Spinal cord (tissue), 10 donors: ENCODE measurements around the gene AKT1. TPM values are rescaled to one million over a fixed set of nuclear protein-coding genes. Genes with fewer than 3 reads are reported as not detected.

Source experiments
- DNase-seq, 6 donors: peaks; one replicate each; pipeline versions ENCODE4 v3.0.0 to v3.0.0-alpha.2; 2013 to 2015; ENCODE audit warnings: low spot score in 6 of 6, low read depth in 4 of 6
- H3K27ac ChIP-seq: one replicate; pipeline ENCODE4 v1.5.1; 2013; ENCODE audit warnings: low read depth, low read length, control low read depth
- H3K27me3 ChIP-seq: one replicate; pipeline ENCODE4 v1.6.1; 2013; ENCODE audit warnings: low read length; ENCODE audit not compliant: control insufficient read depth, insufficient read depth
- H3K36me3 ChIP-seq: one replicate; pipeline ENCODE4 v1.6.1; 2013; ENCODE audit warnings: low read length; ENCODE audit not compliant: control insufficient read depth, insufficient read depth
- H3K4me1 ChIP-seq: one replicate; pipeline ENCODE4 v1.6.1; 2013; ENCODE audit warnings: low read length; ENCODE audit not compliant: control insufficient read depth, insufficient read depth
- H3K4me3 ChIP-seq: one replicate; pipeline ENCODE4 v1.5.1; 2013; ENCODE audit warnings: low read depth, low read length, control low read depth
- H3K9me3 ChIP-seq: one replicate; pipeline ENCODE4 v1.6.1; 2013; ENCODE audit warnings: low read length; ENCODE audit not compliant: control insufficient read depth, insufficient read depth
- WGBS: methylation state at CpG from one replicate; pipeline ENCODE4 v1.1.5; 2013; ENCODE audit warnings: missing lambda C conversion rate; ENCODE audit not compliant: insufficient coverage; 5-methylcytosine and 5-hydroxymethylcytosine counted together
- polyA plus RNA-seq, 2 donors: library from polyadenylated mRNA; unstranded; fragments of 120-200 nt; gene quantifications; one replicate each; pipeline ENCODE4 v1.2.1, GENCODE V29; 2013; ENCODE audit not compliant: insufficient read length in 2 of 2
- total RNA-seq, 2 donors: library from RNA; depleted of rRNA in 1 of 2; stranded (reverse); fragments of 120-200 nt in 1 of 2; fragments of >200 nt in 1 of 2; gene quantifications; one replicate each; pipeline versions ENCODE4 v1.2.3 to v1.2.4, GENCODE V29; 2013 to 2014
- donor health status: healthy.

AKT1 gene
- total and polyA plus RNA-seq, 4 donors, result 60.3 to 174 (median 152) TPM

DNA sequence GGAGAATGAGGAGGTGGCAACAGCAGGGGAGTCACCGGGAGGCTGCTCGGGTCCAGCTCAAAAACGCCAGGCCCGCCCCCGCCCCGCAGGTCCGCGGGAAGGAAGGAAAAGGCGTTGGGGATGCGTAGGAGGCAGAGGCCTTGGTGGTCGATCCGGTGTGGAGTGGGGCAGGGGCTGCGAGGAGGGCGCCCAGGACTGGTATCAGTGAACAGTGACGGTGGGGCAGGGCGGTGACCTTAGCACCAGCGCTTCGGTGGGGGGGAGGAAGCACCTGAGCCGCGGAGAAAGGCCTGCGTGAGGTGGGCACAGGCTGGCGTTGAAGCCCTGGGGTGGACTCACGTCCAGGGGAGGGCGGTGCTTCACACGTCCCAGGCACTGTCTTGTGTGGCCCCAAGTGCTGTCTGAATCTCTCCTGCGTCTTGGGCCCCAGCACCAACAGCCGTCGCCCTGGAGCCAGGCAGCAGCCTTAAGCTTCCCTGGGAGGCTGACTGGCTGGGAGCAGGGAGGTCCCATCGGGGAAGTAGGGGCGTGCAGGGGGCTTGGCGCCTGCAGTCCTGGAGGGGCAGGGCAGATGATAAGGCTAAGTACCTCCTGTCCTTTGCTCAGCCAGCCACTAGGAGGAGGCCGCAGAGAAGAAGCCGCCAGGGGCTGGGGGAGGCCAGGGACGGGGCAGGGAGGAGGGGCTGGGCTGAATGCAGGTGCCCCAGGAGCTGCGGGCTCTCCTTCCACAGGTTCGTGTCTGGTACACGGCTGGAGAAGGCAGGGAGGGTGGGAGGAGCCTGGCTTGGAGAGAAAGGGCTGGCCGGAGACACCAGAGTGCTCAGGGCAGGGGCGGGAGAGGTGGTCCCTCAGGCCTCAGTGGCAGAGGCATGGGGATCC is 31.9 kb upstream of the AKT1 start:
- peak in 2 of 6 donors; percentile 29 to 41 for DNase-seq
- no peaks in the 10 kb centered on the region for H3K27me3 ChIP-seq
- no peaks in the 10 kb centered on the region for H3K36me3 ChIP-seq
- H3K4me3 ChIP-seq, result peak overlapping the region; percentile 45
- no peak overlapping the region for H3K27ac ChIP-seq
- H3K4me1 ChIP-seq, result peaks cover 23% of the 10 kb centered on the region
- no peaks in the 10 kb centered on the region for H3K9me3 ChIP-seq
- WGBS, result 5% methylated on average over 39 of the region's 39 CpGs

GRCh38 chr14:104826861-104827176 is 31.3 kb upstream of the AKT1 start:
- WGBS, result under 1% methylated on average over 18 of the region's 27 CpGs

GRCh38 chr14:104826189-104826860 is 30.8 kb upstream of the AKT1 start:
- Histone ChIP-seq H3K27ac (no peak overlapping the region), H3K36me3 (peaks cover 5% of the 10 kb centered on the region), H3K27me3 (no peaks in the 10 kb centered on the region), H3K4me3 (peak overlapping the region; percentile 51), H3K4me1 (peaks cover 24% of the 10 kb centered on the region), H3K9me3 (no peaks in the 10 kb centered on the region)
- peak in 3 of 6 donors; percentile 61 to 92 (median 91) for DNase-seq
- under 1% methylated on average over 53 of the region's 54 CpGs for WGBS

More at GRCh38 chr14:104826861-104827176, 31.3 kb upstream of the AKT1 start:
- Histone ChIP-seq H3K27me3 (no peaks in the 10 kb centered on the region), H3K4me3 (peak overlapping the region; percentile 45), H3K4me1 (peaks cover 23% of the 10 kb centered on the region), H3K36me3 (peaks cover 4% of the 10 kb centered on the region), H3K27ac (no peak overlapping the region), H3K9me3 (no peaks in the 10 kb centered on the region)
- peak in 1 of 6 donors; percentile 57 for DNase-seq

- Histone ChIP-seq H3K9me3 (no peaks in the 10 kb centered on the region), H3K36me3 (peaks cover 7% of the 10 kb centered on the region), H3K27me3 (no peaks in the 10 kb centered on the region), H3K4me1 (peaks cover 33% of the 10 kb centered on the region), H3K4me3 (no peak overlapping the region), H3K27ac (no peak overlapping the region)
- DNase-seq, result no peak
- WGBS, result 96% methylated on average over 2 of the region's 2 CpGs
Observed at GRCh38 chr14:104824353-104824997, 28.9 kb upstream of the AKT1 start.

DNA sequence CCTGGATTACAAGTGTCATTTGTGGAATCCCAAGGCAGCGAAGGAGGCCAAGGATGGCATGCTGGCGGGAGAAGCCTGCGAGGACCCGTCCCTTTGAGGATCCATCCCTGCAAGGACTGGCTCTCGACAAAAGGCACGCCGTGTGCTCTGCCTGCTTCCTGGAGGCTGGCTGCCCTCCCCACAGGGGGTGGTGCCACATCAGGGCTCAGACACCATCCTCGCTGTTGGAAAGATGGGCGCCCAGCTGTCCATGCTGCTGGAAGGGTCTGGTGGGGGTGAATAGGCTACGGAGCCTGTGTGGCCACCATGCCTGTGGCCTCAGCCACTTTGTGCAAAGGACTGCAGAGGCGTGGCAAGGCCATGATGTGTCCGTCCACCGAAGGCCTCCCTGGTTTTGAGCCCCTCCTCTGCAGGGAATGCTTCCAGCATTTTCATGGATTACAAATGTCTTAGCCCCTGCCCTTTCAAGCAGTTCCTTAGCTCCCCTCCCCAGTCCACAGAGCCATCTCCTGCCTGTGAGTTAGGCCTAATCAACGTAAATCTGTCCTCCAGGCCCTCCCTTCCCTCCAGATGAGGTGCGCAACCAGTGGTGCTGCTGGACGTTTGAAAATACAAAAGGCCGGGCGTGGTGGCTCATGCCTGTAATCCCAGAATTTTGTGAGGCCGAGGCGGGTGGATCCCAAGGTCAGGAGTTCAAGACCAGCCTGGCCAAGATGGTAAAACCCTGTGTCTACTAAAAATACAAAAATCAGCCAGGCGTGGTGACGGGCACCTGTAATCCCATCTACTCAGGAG is 27.5 kb upstream of the AKT1 start:
- no peak overlapping the region for H3K27ac ChIP-seq
- WGBS, result 81% methylated on average over 20 of the region's 22 CpGs
- H3K36me3 ChIP-seq, result peaks cover 12% of the 10 kb centered on the region

GRCh38 chr14:104821971-104822608 is 26.5 kb upstream of the AKT1 start:
- no peak overlapping the region for H3K4me3 ChIP-seq
- no peaks in the 10 kb centered on the region for H3K27me3 ChIP-seq
- no peak overlapping the region for H3K27ac ChIP-seq
- no peak for DNase-seq
- H3K4me1 ChIP-seq, result peaks cover 31% of the 10 kb centered on the region
- 92% methylated on average over 27 of the region's 27 CpGs for WGBS
- no peaks in the 10 kb centered on the region for H3K9me3 ChIP-seq
- H3K36me3 ChIP-seq, result peaks cover 12% of the 10 kb centered on the region

More for the DNA sequence above, 27.5 kb upstream of the AKT1 start:
- Histone ChIP-seq H3K9me3 (no peaks in the 10 kb centered on the region), H3K4me1 (peaks cover 33% of the 10 kb centered on the region), H3K4me3 (no peak overlapping the region), H3K27me3 (no peaks in the 10 kb centered on the region)
- DNase-seq, result no peak

GRCh38 chr14:104821229-104821945 is 25.8 kb upstream of the AKT1 start:
- Histone ChIP-seq H3K4me1 (peaks cover 32% of the 10 kb centered on the region), H3K9me3 (no peaks in the 10 kb centered on the region), H3K4me3 (no peak overlapping the region), H3K27ac (no peak overlapping the region), H3K36me3 (peaks cover 12% of the 10 kb centered on the region), H3K27me3 (no peaks in the 10 kb centered on the region)
- DNase-seq, result no peak
- WGBS, result 87% methylated on average over 23 of the region's 23 CpGs

- Histone ChIP-seq H3K36me3 (peaks cover 12% of the 10 kb centered on the region), H3K9me3 (no peaks in the 10 kb centered on the region), H3K4me1 (peaks cover 28% of the 10 kb centered on the region), H3K4me3 (no peak overlapping the region), H3K27me3 (no peaks in the 10 kb centered on the region), H3K27ac (no peak overlapping the region)
- WGBS, result 7% methylated on average over 16 of the region's 22 CpGs
- DNase-seq, result peak in 2 of 6 donors; percentile 72 to 83
Observed at GRCh38 chr14:104820669-104821228, 25.2 kb upstream of the AKT1 start.
